K562 (cell line): ENCODE results near the gene NDST1. TPM values are rescaled to one million over a fixed set of nuclear protein-coding genes. Genes with fewer than 3 reads are reported as not detected.

Experiments used
- CUX1 ChIP-seq: fragments of 200-800 bp; sonication (Bioruptor generic); IDR thresholded peaks from 2 replicates; pipeline ENCODE4 v1.6.1; 2016; ENCODE audit warnings: missing genetic modification characterization, missing compliant biosample characterization
- LEF1 ChIP-seq: fragments of 450-650 bp; IDR thresholded peaks from 2 replicates; pipeline ENCODE4 v1.6.1; 2016; ENCODE audit warnings: mild to moderate bottlenecking
- MTA3 ChIP-seq: fragments of 450-650 bp; formaldehyde crosslinking; IDR thresholded peaks from 2 replicates; pipeline ENCODE4 v1.6.1; 2017; ENCODE audit warnings: mild to moderate bottlenecking, borderline replicate concordance
- NFIC ChIP-seq: fragments of 450-650 bp; IDR thresholded peaks from 2 replicates; pipeline ENCODE4 v1.6.1; 2017; ENCODE audit warnings: mild to moderate bottlenecking, inconsistent platforms
- NFRKB ChIP-seq: fragments of 450-650 bp; IDR thresholded peaks from 2 replicates; pipeline ENCODE4 v1.6.1; 2016; ENCODE audit warnings: low read depth
- NR2C2 ChIP-seq, 2 experiments: fragments of 200-800 bp in 1 of 2; sonication (Bioruptor generic) in 1 of 2; sonication (generic) in 1 of 2; formaldehyde crosslinking in 1 of 2; IDR thresholded peaks; 2 replicates each; pipeline versions ENCODE4 v1.6.1 to v1.8.0; 2016 to 2022; ENCODE audit warnings: mild to moderate bottlenecking in 1 of 2, missing compliant biosample characterization in 1 of 2, missing genetic modification characterization in 1 of 2, missing genetic modification reagents in 1 of 2
- PML ChIP-seq: IDR thresholded peaks from 2 replicates; pipeline ENCODE4 v1.6.1; 2012; ENCODE audit warnings: low read length, inconsistent platforms
- SAFB ChIP-seq: fragments of 200-400 bp; formaldehyde crosslinking; IDR thresholded peaks from 2 replicates; pipeline ENCODE4 v1.6.1; 2017; ENCODE audit warnings: low read depth, low read length, borderline replicate concordance
- SAFB2 ChIP-seq: fragments of 200-400 bp; formaldehyde crosslinking; IDR thresholded peaks from 2 replicates; pipeline ENCODE4 v1.6.1; 2018; ENCODE audit warnings: borderline replicate concordance, low read length, low read depth, moderate library complexity; ENCODE audit not compliant: severe bottlenecking
- SMARCE1 ChIP-seq: fragments of 450-650 bp; IDR thresholded peaks from 2 replicates; pipeline ENCODE4 v1.7.1; 2016; ENCODE audit warnings: mild to moderate bottlenecking
- SOX6 ChIP-seq: fragments of 450-650 bp; IDR thresholded peaks from 2 replicates; pipeline ENCODE4 v1.6.1; 2014; ENCODE audit warnings: mild to moderate bottlenecking
- SRSF9 ChIP-seq: fragments of 200-400 bp; formaldehyde crosslinking; IDR thresholded peaks from 2 replicates; pipeline ENCODE4 v1.6.1; 2017; ENCODE audit warnings: low read depth, low read length, borderline replicate concordance
- ZMIZ1 ChIP-seq, 2 experiments: fragments of 150-350 bp in 1 of 2; IDR thresholded peaks; 2 replicates each; pipeline ENCODE4 v1.6.1; 2012 to 2016; ENCODE audit warnings: low read depth in 2 of 2, low read length in 2 of 2, mild to moderate bottlenecking in 1 of 2, moderate library complexity in 1 of 2
- ZNF175 ChIP-seq: fragments of 200-800 bp; sonication (Bioruptor generic); IDR thresholded peaks from 2 replicates; pipeline ENCODE4 v1.6.1; 2016; ENCODE audit warnings: low read depth, mild to moderate bottlenecking, missing genetic modification characterization, missing compliant biosample characterization
- ZNF212 ChIP-seq: fragments of 450-650 bp; formaldehyde crosslinking; IDR thresholded peaks from 2 replicates; pipeline ENCODE4 v1.4.0; 2020; ENCODE audit warnings: mild to moderate bottlenecking
- ZNF274 ChIP-seq: IDR thresholded peaks from 2 replicates; pipeline ENCODE4 v1.6.1; 2011; ENCODE audit warnings: low read depth, mild to moderate bottlenecking, low read length, moderate library complexity, borderline replicate concordance
- ZNF740 ChIP-seq, 3 experiments: fragments of 200-800 bp in 1 of 3; sonication (Bioruptor generic) in 1 of 3; sonication (generic) in 1 of 3; formaldehyde crosslinking in 1 of 3; IDR thresholded peaks; 2 replicates each; pipeline versions ENCODE4 v1.6.1 to v1.8.0; 2016 to 2022; ENCODE audit warnings: mild to moderate bottlenecking in 2 of 3, missing compliant biosample characterization in 2 of 3, missing genetic modification characterization in 2 of 3, missing genetic modification reagents in 1 of 3
- polyA plus RNA-seq, 8 experiments: library from polyadenylated mRNA; depleted of rRNA in 4 of 8; stranded (reverse) in 5 of 8; unstranded in 3 of 8; fragments of >200 nt; fragmentation: Nextera tagmentation in 2 of 8; fragmentation: Illumina TruSeq in 1 of 8; extraction: Ambion mirVana in 2 of 8; extraction: Trizol in 1 of 8; gene quantifications; 2 replicates each; pipeline versions ENCODE4 v1.2.1 to v1.2.3, GENCODE V29; 2011 to 2014; ENCODE audit warnings: inconsistent platforms in 1 of 8, missing spikeins in 1 of 8
- total RNA-seq, 7 experiments: library from RNA; depleted of rRNA in 6 of 7; stranded (reverse); fragments of >200 nt in 6 of 7; fragmentation: Illumina TruSeq in 2 of 7; extraction: Trizol in 2 of 7; gene quantifications; 2 replicates each; pipeline versions ENCODE4 v1.2.1 to v1.2.3, GENCODE V29; 2011 to 2021; ENCODE audit warnings: low replicate concordance in 1 of 7

The NDST1 gene
- total and polyA plus RNA-seq, 9 of the 15 experiments (the other 6 are each of a cell fraction or from before 2014, with no cell fraction given): 0.38 to 47.9 (median 9.9) TPM

GRCh38 chr5:150499437-150499956 is 8.4 kb upstream of the NDST1 start (continued):
- TF ChIP-seq CUX1 (CRISPR knock-in tag) (peak; percentile 71; the same call in 1 of the 2 replicates), PML (peak; percentile 90), SMARCE1 (peak; percentile 75), NFRKB (no peak), ZNF212 (CRISPR knock-in tag) (no peak), ZNF740 (CRISPR knock-in tag; IDR thresholded peaks at IDR 0.05) (no peak), ZNF740 (tag; IDR thresholded peaks at IDR 0.05) (no peak), LEF1 (peak; percentile 47; the same call in 1 of the 2 replicates), NR2C2 (CRISPR knock-in tag; IDR thresholded peaks at IDR 0.05) (peak; percentile 73), NR2C2 (tag; IDR thresholded peaks at IDR 0.05) (peak; percentile 87), SAFB (no peak), SAFB2 (no peak), SRSF9 (no peak), ZNF175 (peak; percentile 75; the same call in 1 of the 2 replicates), ZMIZ1 (IDR thresholded peaks at IDR 0.05; ENCODE audit: low read depth in 2 of 2, low read length in 2 of 2) (peak in 1 of 2 experiments; percentile 48; a peak in 1 of 4 replicates), NFIC (peak; percentile 90), ZNF274 (no peak; the same call in 1 of the 2 replicates), MTA3 (0 out of 2 replicates have a peak, but pooled peaks have one; percentile 53), SOX6 (peak; percentile 82)
